Ovary (tissue), 9 donors: ENCODE results near the gene COIL. TPM values are rescaled to one million over a fixed set of nuclear protein-coding genes. Genes with fewer than 3 reads are reported as not detected.

ENCODE experiments used
- DNase-seq, 5 donors: peaks; one replicate each; pipeline ENCODE4 v3.0.0-alpha.2; 2019 to 2020
- H3K27ac ChIP-seq, 2 donors: fragments of 200-600 bp; one replicate each; pipeline versions ENCODE4 v1.5.1 to v1.8.0; 2019 to 2022
- H3K27me3 ChIP-seq: fragments of 200-600 bp; one replicate; pipeline ENCODE4 v1.8.0; 2022
- H3K36me3 ChIP-seq: fragments of 200-600 bp; sonication (generic); one replicate; pipeline ENCODE4 v1.5.1; 2019
- H3K4me1 ChIP-seq: one replicate; pipeline ENCODE4 v1.8.1; 2013; ENCODE audit warnings: mild to moderate bottlenecking, moderate library complexity; ENCODE audit not compliant: insufficient read depth
- H3K4me3 ChIP-seq: fragments of 200-600 bp; sonication (generic); one replicate; pipeline ENCODE4 v1.5.1; 2017
- H3K9me3 ChIP-seq, 2 donors: fragments of 200-600 bp in 1 of 2; sonication (generic) in 1 of 2; one replicate each; pipeline versions ENCODE4 v1.5.1 to v1.8.1; 2013 to 2019; ENCODE audit warnings: mild to moderate bottlenecking in 1 of 2, moderate library complexity in 1 of 2
- EP300 ChIP-seq: sonication (generic); formaldehyde crosslinking; IDR thresholded peaks from one replicate; pipeline ENCODE4 v1.6.1; 2017; ENCODE audit warnings: antibody characterized with exemption
- POLR2A ChIP-seq: fragments of 450-650 bp; IDR thresholded peaks from one replicate; pipeline ENCODE4 v1.6.1; 2017; ENCODE audit warnings: antibody characterized with exemption, mild to moderate bottlenecking, moderate library complexity
- WGBS, 3 donors: extraction: QIAGEN DNeasy Blood & Tissue Kit in 1 of 3; methylation state at CpG; one replicate each; pipeline versions ENCODE4 v1.1.5 to v1.1.7; 2013 to 2017; 5-methylcytosine and 5-hydroxymethylcytosine counted together
- intact Hi-C, 4 donors: fragments of 100-400 bp; cut with DNase I; formaldehyde crosslinking; loops; one replicate each; pipeline versions ENCODE4 v1.11.0 to v1.15.1; 2022 to 2023
- polyA plus RNA-seq, 2 donors: library from polyadenylated mRNA; stranded (reverse); fragments of 200-250 nt in 1 of 2; fragments of 350-450 nt in 1 of 2; fragmentation: Illumina TruSeq in 1 of 2; extraction: RNeasy Lipid Tissue Mini Kit (QIAGEN cat#74804) in 1 of 2; gene quantifications; one replicate each; pipeline ENCODE4 v1.2.3, GENCODE V29; 2013 to 2014
- total RNA-seq, 7 donors: library from RNA; depleted of rRNA in 2 of 7; stranded (reverse); fragments of >200 nt in 2 of 7; fragmentation: NEBNext Ultra II Directional in 3 of 7; extraction: Animal tissue kit (Norgen Biotek cat#: 25700) in 3 of 7; gene quantifications; one replicate each; pipeline versions ENCODE4 v1.1.0 to v1.2.4, GENCODE V29; 2016 to 2023
- TF ChIP-seq, protein P1 (sequence below), 3 donors: fragments of 450-650 bp in 2 of 3; fragments of 200-600 bp in 1 of 3; IDR thresholded peaks; one replicate each; pipeline versions ENCODE4 v1.5.1 to v1.8.0; 2016 to 2022; ENCODE audit warnings: antibody characterized with exemption in 3 of 3, mild to moderate bottlenecking in 1 of 3
- donor health status: DM: no; HTN: no; CAD: no; lungs with moderate emphysema.
- donor health status: DM: no; HTN: no; CAD: no.
- donor health status: Bipolar disorder and iron deficiency.
- donor health status: DM: yes; HTN: yes; CAD: no.
- donor health status: DM: no; HTN: no; CAD: no.
- donor health status: DM: yes; HTN: yes; CAD: no.

Gene COIL
- total and polyA plus RNA-seq, 9 donors: 10.9 to 17.8 (median 12.9) TPM

DNA sequence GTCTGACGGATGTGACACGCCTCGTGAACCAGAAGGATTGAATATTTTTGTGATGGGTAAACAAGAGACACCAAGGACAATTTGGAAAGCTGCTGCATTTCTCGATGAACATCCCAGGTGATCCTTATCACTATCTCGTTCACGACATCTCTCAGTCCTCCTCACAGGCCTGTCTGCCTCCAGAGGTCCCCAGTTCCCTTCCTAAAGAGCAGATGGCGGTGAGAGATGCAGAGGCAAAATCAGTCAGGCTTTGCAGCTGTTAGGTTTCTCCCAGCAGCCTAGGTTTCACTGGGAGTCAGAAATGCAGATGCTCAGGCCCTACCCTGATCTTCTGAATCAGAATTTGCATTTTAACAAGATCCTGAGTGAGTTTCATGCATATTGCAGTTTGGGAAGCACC is 40.7 kb upstream of the COIL start:
- H3K9me3 ChIP-seq: no peaks in the 10 kb centered on the region
- no peaks in the 10 kb centered on the region for H3K4me1 ChIP-seq
- H3K4me3 ChIP-seq: no peak overlapping the region
- WGBS, 3 donors: 86 to 93% (median 88%) methylated on average over 7 of the region's 7 CpGs
- intact Hi-C loops: no loop called here
- H3K27ac ChIP-seq: no peak overlapping the region
- H3K36me3 ChIP-seq: no peaks in the 10 kb centered on the region
- TF ChIP-seq POLR2A: no peak
- TF ChIP-seq, protein P1, sequence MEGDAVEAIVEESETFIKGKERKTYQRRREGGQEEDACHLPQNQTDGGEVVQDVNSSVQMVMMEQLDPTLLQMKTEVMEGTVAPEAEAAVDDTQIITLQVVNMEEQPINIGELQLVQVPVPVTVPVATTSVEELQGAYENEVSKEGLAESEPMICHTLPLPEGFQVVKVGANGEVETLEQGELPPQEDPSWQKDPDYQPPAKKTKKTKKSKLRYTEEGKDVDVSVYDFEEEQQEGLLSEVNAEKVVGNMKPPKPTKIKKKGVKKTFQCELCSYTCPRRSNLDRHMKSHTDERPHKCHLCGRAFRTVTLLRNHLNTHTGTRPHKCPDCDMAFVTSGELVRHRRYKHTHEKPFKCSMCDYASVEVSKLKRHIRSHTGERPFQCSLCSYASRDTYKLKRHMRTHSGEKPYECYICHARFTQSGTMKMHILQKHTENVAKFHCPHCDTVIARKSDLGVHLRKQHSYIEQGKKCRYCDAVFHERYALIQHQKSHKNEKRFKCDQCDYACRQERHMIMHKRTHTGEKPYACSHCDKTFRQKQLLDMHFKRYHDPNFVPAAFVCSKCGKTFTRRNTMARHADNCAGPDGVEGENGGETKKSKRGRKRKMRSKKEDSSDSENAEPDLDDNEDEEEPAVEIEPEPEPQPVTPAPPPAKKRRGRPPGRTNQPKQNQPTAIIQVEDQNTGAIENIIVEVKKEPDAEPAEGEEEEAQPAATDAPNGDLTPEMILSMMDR (IDR thresholded peaks at IDR 0.05): no peak
- TF ChIP-seq EP300: no peak
- H3K27me3 ChIP-seq: no peaks in the 10 kb centered on the region
- no peak for DNase-seq

DNA sequence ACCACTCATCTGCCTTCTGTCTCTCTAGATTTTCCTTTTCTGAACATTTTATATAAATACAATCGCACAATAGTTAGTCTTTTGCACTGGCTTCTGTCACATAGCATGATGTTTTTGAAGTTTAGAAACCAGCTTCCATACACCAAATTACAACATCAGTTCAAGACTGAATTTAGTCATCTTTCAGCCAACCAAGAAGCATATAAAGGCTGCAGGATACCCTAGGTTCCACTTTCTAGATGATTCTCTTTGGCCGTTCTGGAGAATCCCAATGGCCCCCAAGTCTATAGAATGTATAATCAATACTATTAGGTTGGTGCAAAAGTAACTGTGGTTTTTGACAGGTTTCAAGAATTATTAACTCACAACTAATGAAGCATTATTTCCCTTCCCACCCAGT is 36.5 kb upstream of the COIL start:
- Histone ChIP-seq H3K4me1 (no peaks in the 10 kb centered on the region), H3K36me3 (no peaks in the 10 kb centered on the region), H3K27me3 (no peaks in the 10 kb centered on the region), H3K9me3 (no peaks in the 10 kb centered on the region), H3K27ac (no peak overlapping the region), H3K4me3 (no peak overlapping the region)
- WGBS, 3 donors: 97 to 99% (median 99%) methylated on average over 2 of the region's 2 CpGs
- no peak for DNase-seq
- intact Hi-C loops: no loop called here
- TF ChIP-seq POLR2A: no peak

DNA sequence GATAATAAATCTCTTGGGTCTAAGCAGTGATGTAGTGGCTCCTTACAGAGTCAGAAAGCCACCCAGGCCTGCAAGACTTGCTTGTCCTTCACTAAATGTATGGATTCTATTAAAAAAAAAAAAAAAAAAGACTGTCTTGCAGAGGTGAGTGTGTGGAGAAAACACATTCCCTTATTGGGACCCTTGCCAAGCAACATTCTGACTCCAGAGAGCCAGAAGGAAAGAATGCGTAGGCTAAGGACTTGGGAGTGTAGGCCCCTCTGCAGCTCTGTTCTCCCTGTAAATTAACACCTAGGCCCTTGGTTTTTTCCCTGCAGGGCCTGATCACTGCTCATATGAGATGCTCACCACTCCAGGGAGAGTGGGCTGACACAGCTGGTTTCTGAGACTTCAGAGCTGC is 34.9 kb upstream of the COIL start:
- Histone ChIP-seq H3K4me3 (no peak overlapping the region), H3K36me3 (no peaks in the 10 kb centered on the region), H3K4me1 (no peaks in the 10 kb centered on the region), H3K9me3 (no peaks in the 10 kb centered on the region), H3K27me3 (no peaks in the 10 kb centered on the region), H3K27ac (no peak overlapping the region)
- WGBS, 3 donors: 72 to 81% (median 75%) methylated on average over 1 of the region's 1 CpG
- intact Hi-C loops: no loop called here
- no peak for DNase-seq
- TF ChIP-seq EP300 (no peak), POLR2A (no peak)
- TF ChIP-seq, protein P1 (IDR thresholded peaks at IDR 0.05): no peak

DNA sequence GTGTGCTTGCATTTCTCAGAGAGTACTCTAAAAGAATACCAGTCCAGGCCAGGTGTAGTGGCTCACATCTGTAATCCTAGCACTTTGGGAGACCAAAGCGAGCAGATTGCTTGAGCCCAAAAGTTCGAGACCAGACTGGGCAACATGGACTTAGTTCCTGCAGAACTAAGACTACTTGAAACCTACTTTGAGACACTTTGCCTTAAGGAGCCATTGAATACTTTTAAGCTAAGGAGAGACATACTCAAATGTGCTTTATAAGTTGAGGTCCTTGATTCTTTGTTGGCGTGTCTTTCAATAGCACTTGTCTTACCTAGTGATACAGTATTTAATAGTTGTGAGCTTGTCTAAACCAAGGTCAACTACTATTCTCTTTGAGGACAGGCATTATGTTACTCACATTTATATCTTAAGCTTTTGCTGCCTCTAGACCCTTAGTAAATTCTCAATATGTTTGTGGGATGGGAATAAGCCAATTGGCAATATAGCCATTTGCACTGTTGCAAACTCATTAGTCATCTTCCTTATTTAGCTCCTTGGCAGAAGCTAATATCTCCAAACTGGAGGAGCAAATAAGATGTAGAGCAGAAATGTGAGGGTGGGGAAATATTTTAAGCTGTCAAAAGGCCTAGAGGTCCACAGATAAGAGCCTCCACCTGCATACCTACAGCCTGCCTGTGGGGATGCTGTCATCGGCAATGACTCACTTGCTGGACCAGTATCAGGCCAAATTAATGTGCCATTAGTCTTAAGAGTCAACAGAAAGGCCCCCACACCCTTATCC is 33.4 kb upstream of the COIL start:
- Histone ChIP-seq H3K9me3 (no peaks in the 10 kb centered on the region), H3K4me3 (no peak overlapping the region), H3K36me3 (no peaks in the 10 kb centered on the region), H3K27me3 (no peaks in the 10 kb centered on the region), H3K27ac (no peak overlapping the region), H3K4me1 (no peaks in the 10 kb centered on the region)
- intact Hi-C loops: no loop called here
- TF ChIP-seq, protein P1 (IDR thresholded peaks at IDR 0.05): no peak
- TF ChIP-seq EP300 (no peak), POLR2A (no peak)
- 87 to 96% (median 94%) methylated on average over 4 of the region's 4 CpGs for WGBS, 3 donors
- no peak for DNase-seq

DNA sequence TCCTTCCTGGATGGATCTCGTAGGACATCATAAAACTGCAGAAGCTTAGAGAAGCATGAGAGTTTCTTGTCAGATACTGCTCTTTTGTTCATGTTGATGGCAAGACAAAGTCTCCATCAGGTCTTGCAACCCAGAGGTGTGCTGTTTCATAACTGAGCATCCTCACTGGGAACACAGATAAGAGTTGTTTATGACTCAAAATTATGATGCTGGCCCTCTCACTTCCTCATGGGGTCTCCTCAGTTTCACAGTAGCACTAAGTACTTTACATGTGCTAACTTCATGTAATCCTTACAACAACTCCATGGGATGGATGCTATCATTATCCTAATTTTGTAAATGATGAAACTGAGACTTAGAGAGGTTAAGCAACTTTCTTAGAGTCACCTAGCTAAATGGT is 31.5 kb upstream of the COIL start:
- Histone ChIP-seq H3K36me3 (no peaks in the 10 kb centered on the region), H3K4me1 (no peaks in the 10 kb centered on the region), H3K27ac (no peak overlapping the region), H3K27me3 (no peaks in the 10 kb centered on the region), H3K4me3 (no peak overlapping the region), H3K9me3 (no peaks in the 10 kb centered on the region)
- intact Hi-C loops: no loop called here
- TF ChIP-seq, protein P1 (IDR thresholded peaks at IDR 0.05): no peak
- TF ChIP-seq EP300: no peak
- no peak for TF ChIP-seq POLR2A
- WGBS, 3 donors: 79 to 94% (median 86%) methylated on average over 1 of the region's 1 CpG
- no peak for DNase-seq
